ENCODE measurements around the gene C20orf202.
"Not testable (repeated sequence)": the region's sequence is repeated elsewhere in the genome, so short reads cannot be mapped to it uniquely, and the experiment has no call there.

C20orf202 gene

GRCh38 chr20:1209447-1210387 is 6.5 kb downstream of the C20orf202 start:
- DNase-seq (ENCODE audit: low read depth, low spot score): peak; percentile 71

DNA sequence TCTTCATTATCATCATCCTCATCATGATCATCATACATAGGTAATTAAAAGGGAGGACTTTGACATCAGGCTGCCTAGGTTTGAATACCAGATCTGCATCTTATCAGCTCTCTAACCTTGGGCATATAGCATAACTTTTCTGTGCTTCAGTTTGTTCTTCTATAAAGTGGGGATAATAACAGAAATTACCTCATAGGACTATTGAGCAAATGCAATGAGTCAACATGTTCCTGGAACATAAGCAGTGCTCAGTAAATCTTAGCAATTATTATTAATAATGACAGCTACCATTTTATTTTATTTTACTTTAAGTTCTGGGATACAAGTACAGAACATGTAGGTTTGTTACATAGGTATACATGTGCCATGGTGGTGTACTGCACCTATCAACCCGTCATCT is 7.2 kb downstream of the C20orf202 start:
- no peak for DNase-seq (ENCODE audit: low read depth, low spot score)

- no peak for DNase-seq (ENCODE audit: low read depth, low spot score)
Observed at GRCh38 chr20:1212023-1212422, 8.8 kb downstream of the C20orf202 start.

DNA sequence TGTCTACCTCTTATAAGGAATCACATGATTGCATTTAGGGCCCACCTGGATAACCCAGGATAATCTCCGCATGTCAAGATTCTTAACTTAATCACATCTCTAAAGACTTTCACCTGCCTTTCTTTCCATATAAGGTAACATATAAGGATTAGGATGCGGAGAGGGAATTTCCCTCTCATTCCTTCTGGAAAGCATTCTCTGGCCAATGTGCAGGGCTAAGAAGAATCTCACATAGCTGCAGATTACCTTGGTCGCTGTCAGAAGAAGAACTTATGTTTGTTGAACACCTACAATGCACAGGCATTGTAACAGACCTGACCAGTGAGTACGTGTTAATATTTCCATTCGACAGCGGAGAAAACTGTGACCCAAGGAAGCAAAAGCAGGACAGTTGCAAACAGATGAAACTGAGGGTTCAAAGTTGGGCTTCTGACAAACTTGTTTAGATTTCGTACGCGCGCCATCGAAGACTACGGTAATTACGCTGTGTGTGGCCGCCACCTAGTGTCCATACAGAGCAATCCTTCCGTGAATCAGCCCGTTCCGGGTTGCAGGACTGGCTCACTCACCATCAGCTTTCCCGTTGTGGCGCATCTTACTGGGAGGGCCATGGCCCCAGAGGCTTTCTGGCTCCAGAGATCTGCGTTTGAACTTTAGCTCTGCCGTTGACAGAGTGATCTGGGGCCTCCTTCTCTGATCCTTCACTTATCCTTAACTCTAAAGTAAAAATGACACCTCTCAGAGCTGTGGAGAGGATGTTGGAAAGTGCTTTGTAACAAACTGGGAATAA is 9.5 kb downstream of the C20orf202 start:
- peak; percentile 81 for DNase-seq (ENCODE audit: low read depth, low spot score)

DNA sequence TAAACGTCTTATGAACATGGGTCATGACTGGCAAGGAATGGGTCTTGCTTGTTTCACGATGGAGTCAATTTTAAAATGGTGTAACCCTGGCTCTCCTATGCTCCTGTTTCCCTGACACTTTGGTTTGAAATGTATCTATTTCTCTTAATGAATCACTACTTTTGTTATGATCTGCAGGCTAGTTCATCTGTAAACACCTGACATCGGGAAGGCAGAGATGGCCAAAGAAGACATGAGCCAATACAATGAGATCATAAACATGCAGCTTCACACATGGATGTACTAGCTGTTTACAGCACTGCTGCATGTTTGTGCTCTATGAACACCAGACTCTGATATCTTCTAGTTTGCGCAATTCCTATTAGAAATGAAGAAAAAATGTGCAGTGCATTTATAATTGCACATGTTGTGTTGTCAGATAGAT is 11.6 kb downstream of the C20orf202 start:
- no peak for DNase-seq (ENCODE audit: low read depth, low spot score)

- no peak for DNase-seq (ENCODE audit: low read depth, low spot score)
Observed at GRCh38 chr20:1215386-1216170, 12.3 kb downstream of the C20orf202 start.

DNA sequence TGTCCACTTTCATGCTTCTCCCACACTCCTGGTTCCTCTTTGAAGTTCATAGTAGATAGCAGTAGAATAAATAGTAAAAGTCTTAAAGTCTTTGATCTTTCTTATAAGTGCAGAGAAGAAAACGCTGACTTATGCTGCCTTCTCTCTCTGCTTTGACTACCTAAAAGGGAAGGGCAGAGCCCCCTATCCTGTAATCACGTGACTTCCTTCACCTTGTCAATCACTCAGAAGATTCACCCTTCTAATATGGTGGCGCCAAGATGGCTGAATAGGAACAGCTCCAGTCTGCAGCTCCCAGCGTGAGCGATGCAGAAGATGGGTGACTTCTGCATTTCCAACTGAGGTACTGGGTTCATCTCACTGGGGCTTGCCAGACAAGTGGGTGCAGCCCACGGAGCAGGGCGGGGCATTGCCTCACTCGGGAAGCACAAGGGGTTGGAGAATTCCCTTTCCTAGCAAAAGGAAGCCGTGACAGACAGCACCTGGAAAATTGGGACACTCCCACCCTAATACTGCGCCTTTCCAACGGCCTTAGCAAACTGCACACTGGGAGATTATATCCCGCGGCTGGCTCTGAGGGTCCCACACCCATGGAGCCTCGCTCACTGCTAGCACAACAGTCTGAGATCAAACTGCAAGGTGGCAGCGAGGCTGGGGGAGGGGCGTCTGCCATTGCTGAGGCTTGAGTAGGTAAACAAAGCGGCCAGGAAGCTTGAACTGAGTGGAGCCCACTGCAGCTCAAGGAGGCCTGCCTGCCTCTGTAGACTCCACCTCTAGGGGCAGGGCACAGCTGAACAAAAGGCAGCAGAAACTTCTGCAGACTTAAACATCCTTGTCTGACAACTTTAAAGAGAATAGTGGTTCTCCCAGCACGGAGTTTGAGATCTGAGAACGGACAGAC is 13.5 kb downstream of the C20orf202 start:
- DNase-seq (ENCODE audit: low read depth, low spot score): not testable (repeated sequence)

DNA sequence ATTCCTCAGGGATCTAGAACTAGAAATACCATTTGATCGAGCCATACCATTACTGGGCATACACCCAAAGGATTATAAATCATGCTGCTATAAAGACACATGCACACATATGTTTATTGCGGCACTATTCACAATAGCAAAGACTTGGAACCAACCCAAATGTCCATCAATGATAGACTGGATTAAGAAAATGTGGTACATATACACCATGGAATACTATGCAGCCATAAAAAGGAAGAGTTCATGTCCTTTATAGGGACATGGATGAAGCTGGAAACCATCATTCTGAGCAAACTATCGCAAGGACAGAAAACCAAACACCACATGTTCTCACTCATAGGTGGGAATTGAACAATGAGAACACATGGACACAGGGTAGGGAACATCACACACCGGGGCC is 19.5 kb downstream of the C20orf202 start:
- not testable (repeated sequence) for DNase-seq (ENCODE audit: low read depth, low spot score)

- no peak for DNase-seq (ENCODE audit: low read depth, low spot score)
Observed at GRCh38 chr20:1224205-1224890, 21.1 kb downstream of the C20orf202 start.

DNA sequence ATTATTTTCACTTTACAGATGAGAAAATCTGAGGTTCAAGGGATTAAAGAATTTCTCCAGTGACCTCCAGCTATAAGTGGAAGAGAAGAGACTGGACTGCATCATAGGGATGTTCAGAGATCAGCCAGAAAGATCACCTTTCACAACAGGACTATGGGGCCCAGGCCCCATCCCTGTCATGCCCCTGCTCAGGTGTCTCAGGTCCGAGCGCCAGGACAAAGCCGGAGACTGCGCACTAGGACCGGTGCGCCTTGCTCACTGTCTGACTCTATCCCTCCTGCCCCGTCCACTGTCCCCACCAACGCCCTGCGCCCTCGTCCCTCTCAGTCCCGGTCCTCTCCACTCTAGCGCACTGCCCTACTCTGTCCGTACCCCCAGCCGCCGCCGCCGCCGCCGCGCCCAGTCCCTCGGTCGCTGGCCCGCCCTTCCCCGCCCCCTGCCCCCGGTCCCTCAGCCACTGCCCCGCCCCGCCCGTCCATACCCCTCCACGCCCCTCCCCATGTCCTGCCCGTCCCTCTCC is 22.1 kb downstream of the C20orf202 start:
- peak; percentile 62 for DNase-seq (ENCODE audit: low read depth, low spot score)

DNA sequence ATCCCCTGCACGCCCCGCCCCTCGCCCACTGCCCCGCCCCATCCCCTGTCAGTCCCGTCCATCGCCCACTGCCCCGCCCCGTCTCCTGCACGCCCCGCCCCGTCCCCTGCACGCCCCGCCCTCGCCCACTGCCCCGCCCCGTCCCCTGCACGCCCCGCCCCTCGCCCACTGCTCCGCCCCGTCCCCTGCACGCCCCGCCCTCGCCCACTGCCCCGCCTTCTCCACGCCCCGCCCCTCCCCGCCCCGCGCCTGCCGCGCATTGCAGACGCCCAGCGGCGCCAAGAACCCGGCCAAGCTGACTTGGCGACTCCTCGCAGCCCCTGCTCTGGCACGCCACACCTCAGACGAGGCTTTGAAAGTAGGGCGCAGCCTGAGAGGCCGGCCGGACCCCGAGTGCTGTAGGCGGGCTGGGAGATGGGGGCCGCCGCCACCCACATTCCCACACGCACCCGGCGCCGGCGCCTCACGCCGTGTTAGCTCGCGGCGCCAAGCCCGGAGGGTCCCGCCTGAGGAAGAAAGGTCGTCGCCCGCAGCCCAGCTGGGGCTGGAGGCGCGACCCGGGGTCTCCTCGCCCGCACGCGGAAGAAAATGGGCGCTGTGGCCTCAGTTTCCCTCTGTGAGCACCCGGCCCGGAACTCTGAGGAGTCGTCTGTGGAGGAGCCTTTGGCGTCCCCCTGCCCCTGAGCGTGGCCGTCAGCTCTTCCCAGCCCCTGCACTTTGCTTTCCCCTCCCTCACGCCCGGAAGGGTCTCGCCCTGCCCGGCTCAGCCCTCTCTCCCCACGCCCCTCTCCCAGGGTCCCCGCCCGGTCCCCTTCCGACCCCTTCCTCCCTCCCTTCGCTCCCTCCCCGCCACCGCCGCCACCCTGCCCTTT is 22.8 kb downstream of the C20orf202 start, which contains the start of gene RAD21L1:
Gene RAD21L1, plus strand, starts transcription at position 262 of the 872 bp plus-strand sequence. CDS start 2,410 bp downstream, outside the sequence.
- DNase-seq (ENCODE audit: low read depth, low spot score): peak; percentile 68

GRCh38 chr20:1229541-1229940 is 26.3 kb downstream of the C20orf202 start:
- no peak for DNase-seq (ENCODE audit: low read depth, low spot score)

- no peak for DNase-seq (ENCODE audit: low read depth, low spot score)
Observed at GRCh38 chr20:1232286-1233111, 29.2 kb downstream of the C20orf202 start.

- no peak for DNase-seq (ENCODE audit: low read depth, low spot score)
Observed at GRCh38 chr20:1240549-1240948, 37.3 kb downstream of the C20orf202 start.

DNA sequence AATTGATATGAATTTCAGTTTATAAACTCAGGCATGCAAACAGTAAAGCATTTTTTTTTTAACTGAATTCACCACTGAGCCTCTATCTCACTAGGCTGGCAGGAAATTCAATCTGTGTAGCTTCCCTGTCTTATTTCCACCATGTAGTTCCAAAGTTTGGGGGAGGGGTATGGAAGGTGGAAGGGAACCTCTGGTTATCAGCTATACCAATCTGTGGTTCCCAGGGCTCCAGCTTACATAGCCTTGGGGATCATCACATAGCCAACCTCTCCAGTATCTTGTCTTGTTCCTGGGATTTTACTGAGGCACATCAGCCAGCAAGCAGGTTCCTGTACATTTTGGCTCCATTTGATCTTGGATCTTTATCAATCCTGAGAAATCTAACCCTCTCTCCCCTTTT is 38.2 kb downstream of the C20orf202 start:
- peak; percentile 32 for DNase-seq (ENCODE audit: low read depth, low spot score)

GRCh38 chr20:1242099-1242498 is 38.8 kb downstream of the C20orf202 start:
- no peak for DNase-seq (ENCODE audit: low read depth, low spot score)

DNA sequence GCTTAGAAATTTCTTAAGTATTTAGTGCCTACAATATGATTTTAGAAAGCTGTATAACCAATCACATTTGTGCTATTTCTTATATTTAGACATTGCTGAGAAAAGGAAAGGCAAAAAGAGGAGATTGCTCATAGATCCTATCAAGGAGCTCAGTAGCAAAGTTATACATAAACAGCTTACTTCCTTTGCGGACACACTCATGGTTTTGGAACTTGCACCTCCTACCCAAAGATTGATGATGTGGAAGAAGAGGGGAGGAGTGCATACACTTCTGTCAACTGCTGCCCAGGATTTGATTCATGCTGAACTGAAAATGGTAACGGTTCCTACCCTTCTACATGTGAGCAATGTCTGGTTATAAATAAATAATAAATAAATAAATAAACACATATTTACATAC is 39.3 kb downstream of the C20orf202 start:
- DNase-seq (ENCODE audit: low read depth, low spot score): no peak

DNA sequence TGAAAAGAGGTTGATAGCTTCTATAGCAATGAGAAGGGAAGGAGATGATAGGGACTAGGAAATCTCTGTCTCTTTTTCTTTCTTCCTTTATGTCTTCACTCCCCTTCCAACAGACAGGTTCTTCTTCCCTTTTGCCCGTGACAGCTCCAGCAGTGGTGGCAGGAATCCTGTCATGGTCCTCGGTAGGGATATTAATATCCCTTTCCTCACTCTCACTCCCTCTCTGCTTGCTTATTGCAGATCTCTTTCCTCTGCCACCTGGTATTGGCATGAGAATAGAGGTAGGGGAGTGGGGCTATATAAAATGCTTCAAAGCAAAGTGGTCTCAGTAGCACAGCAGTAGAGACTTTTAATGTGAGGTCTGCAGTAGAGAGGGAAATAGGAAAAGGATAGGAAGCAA is 42.3 kb downstream of the C20orf202 start:
- no peak for DNase-seq (ENCODE audit: low read depth, low spot score)
